WERI-Rb-1 (cell line): ENCODE measurements around the gene TMCC2.
A peak's percentile ranks its signal among the peaks of the same experiment; 100 is the strongest.

Experiments
- DNase-seq: peaks from one replicate; pipeline ENCODE4 v3.0.0-alpha.2; 2020
- H3K27ac ChIP-seq: fragments of 250-450 bp; sonication (Bioruptor Pico); 2 replicates; pipeline ENCODE4 v1.5.1; 2020; ENCODE audit warnings: mild to moderate bottlenecking, moderate library complexity
- H3K27me3 ChIP-seq: fragments of 250-450 bp; sonication (Bioruptor Pico); 2 replicates; pipeline ENCODE4 v1.5.1; 2021; ENCODE audit warnings: mild to moderate bottlenecking, low read depth, moderate library complexity; ENCODE audit not compliant: insufficient read depth, severe bottlenecking
- H3K36me3 ChIP-seq: fragments of 250-450 bp; sonication (Bioruptor Pico); 2 replicates; pipeline ENCODE4 v1.5.1; 2020; ENCODE audit warnings: mild to moderate bottlenecking, moderate library complexity
- H3K4me3 ChIP-seq: 2 replicates; pipeline ENCODE4 v1.5.1; 2011; ENCODE audit warnings: low read depth, mild to moderate bottlenecking, control low read depth, low read length
- H3K9me3 ChIP-seq: fragments of 250-450 bp; sonication (Bioruptor Pico); 2 replicates; pipeline ENCODE4 v1.5.1; 2021; ENCODE audit warnings: mild to moderate bottlenecking, moderate library complexity; ENCODE audit not compliant: severe bottlenecking
- TF ChIP-seq, protein P1 (sequence below): IDR thresholded peaks from 2 replicates; pipeline ENCODE4 v1.5.1; 2011; ENCODE audit warnings: low read depth, mild to moderate bottlenecking, control low read depth, inconsistent platforms, low read length

Gene TMCC2

DNA sequence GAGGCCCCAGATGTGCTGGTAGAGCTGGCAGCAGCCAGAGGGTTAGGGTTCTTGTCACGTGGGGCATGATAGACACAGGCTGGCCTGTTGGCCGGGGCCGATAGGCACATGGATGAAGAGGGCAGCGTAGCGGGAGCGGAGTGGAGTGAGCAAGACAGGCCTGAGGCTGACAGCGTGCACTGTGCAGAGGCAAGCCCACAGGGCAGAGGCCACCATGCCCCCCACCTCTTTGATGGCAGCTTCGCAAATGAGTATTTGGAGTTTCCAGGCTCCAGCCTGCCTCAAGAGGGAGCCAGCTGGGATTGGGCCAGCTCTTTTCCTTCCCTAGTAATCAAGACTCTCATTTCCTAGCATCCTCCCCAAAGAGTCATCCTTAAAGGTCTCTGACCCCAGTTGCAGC, 43.5 kb downstream of the TMCC2 start:
- DNase-seq: no peak
- Histone ChIP-seq H3K27ac (no peak overlapping the region), H3K36me3 (peaks cover 72% of the 10 kb centered on the region), H3K9me3 (no peaks in the 10 kb centered on the region), H3K27me3 (no peaks in the 10 kb centered on the region), H3K4me3 (no peak overlapping the region)
- TF ChIP-seq, protein P1, sequence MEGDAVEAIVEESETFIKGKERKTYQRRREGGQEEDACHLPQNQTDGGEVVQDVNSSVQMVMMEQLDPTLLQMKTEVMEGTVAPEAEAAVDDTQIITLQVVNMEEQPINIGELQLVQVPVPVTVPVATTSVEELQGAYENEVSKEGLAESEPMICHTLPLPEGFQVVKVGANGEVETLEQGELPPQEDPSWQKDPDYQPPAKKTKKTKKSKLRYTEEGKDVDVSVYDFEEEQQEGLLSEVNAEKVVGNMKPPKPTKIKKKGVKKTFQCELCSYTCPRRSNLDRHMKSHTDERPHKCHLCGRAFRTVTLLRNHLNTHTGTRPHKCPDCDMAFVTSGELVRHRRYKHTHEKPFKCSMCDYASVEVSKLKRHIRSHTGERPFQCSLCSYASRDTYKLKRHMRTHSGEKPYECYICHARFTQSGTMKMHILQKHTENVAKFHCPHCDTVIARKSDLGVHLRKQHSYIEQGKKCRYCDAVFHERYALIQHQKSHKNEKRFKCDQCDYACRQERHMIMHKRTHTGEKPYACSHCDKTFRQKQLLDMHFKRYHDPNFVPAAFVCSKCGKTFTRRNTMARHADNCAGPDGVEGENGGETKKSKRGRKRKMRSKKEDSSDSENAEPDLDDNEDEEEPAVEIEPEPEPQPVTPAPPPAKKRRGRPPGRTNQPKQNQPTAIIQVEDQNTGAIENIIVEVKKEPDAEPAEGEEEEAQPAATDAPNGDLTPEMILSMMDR: peak; percentile 53

DNA sequence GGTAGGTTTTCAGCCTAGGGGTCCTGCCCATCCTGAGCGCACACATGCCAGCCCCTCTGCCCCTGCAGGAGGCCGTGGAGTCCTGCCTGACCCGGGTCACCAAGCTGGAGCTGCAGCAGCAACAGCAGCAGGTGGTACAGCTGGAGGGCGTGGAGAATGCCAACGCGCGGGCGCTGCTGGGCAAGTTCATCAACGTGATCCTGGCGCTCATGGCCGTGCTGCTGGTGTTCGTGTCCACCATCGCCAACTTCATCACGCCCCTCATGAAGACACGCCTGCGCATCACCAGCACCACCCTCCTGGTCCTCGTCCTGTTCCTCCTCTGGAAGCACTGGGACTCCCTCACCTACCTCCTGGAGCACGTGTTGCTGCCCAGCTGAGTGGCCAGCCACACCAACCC, 44.0 kb downstream of the TMCC2 start:
- TF ChIP-seq, protein P1: no peak
- no peak for DNase-seq
- no peak overlapping the region for H3K4me3 ChIP-seq
- H3K27me3 ChIP-seq: no peaks in the 10 kb centered on the region
- H3K9me3 ChIP-seq: no peaks in the 10 kb centered on the region
- peaks cover 70% of the 10 kb centered on the region for H3K36me3 ChIP-seq
- no peak overlapping the region for H3K27ac ChIP-seq

DNA sequence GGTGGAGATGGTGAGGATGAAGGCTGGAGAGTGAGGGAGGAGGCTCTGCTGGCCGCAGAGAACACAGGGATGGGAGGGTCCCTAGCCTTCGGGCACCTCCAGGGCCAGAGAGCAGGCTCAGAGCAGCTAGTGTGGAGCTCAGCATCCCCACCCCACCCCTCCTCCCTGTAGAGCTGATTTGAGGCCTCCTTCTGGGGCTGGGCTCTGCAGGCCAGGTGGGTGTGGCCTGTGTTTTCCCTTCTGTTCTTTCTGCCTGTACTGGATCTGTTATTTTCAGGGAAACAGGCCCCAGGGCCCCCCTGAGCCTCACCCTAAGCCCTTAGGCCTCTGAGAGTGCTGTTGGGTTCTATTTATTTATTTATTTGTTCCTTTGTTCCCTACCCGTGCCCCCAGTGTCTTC, 44.8 kb downstream of the TMCC2 start:
- Histone ChIP-seq H3K27me3 (no peaks in the 10 kb centered on the region), H3K4me3 (no peak overlapping the region), H3K27ac (peak overlapping the region; percentile 4), H3K9me3 (no peaks in the 10 kb centered on the region), H3K36me3 (peaks cover 65% of the 10 kb centered on the region)
- peak; percentile 81 for DNase-seq
- TF ChIP-seq, protein P1: no peak

DNA sequence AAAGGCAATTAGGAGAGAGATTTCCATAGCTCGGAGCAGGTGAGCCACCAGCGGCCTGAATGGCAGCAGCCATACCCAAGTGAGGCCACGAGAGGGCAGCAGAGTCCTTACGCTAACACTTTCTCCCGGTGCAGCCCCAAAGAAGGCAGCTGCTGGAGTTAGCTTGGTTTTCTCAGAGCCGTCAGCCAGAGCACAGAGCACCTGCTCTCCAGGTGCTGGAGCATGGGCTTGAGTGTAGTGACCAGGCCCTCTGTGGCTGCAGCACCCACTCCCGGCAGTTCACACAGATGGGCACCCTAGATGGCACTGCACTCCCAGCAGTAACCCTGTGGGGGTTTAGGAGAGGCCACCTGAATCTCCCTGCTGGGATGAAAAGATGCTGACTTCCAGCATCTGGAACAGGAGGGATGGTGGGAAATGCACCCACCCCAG, 45.8 kb downstream of the TMCC2 start:
- Histone ChIP-seq H3K4me3 (no peak overlapping the region), H3K27me3 (no peaks in the 10 kb centered on the region), H3K36me3 (peaks cover 60% of the 10 kb centered on the region), H3K27ac (peak overlapping the region; percentile 4), H3K9me3 (no peaks in the 10 kb centered on the region)
- TF ChIP-seq, protein P1: peak; percentile 100
- peak; percentile 96 for DNase-seq

DNA sequence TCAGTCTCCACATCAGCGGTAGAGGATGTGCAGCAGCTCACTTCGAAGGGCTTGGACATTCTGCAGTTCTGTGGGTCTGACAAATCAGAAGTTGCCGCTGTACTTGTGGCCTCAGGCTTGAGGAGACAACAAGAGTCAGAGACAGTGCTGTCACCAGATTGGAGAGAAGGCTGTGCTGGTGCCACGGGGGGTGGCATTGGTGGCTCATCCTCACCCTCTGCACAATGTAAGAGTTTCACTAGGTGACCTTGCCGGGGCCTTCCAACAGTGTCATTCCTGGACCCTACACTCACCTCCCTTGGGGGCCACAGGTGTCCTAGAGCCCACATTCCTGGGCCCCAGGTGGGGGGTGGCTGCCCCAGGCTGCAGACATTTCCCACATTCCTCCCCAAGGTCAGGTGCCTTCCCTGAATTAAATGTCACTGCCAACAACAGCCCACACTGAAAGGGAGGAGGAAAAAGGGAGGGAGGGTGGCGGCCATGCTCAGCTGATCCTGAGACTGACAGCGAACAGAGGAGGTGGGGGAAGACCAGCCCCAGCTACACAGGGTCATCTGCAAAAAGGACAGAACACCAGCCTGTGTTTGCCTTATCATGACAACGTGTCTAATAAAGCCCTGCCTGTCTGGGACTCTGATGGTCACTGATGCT, 46.4 kb downstream of the TMCC2 start:
- DNase-seq: no peak
- H3K27ac ChIP-seq: no peak overlapping the region
- H3K27me3 ChIP-seq: no peaks in the 10 kb centered on the region
- no peaks in the 10 kb centered on the region for H3K9me3 ChIP-seq
- H3K36me3 ChIP-seq: peaks cover 54% of the 10 kb centered on the region
- TF ChIP-seq, protein P1: no peak
- H3K4me3 ChIP-seq: no peak overlapping the region

DNA sequence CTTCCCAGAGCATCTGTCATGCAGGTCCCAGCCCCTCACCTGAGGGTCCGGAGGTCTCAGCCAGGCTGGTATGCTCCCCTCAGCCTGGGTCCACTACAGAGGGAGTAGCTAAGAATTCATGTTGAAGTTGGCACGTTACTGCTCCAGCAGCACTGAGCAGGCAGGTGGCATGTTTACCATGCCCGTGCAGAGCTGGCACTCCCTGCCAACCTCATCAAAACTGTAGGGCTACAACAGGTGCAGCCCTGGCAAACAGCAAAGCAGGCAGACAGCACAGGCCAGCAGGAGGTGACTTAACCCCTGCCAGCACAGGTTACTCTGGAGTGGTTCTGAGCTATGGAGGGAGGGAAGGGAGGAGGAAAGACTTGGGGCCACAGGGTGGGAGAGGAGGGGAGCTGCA, 47.4 kb downstream of the TMCC2 start:
- Histone ChIP-seq H3K9me3 (no peaks in the 10 kb centered on the region), H3K36me3 (peaks cover 45% of the 10 kb centered on the region), H3K27ac (no peak overlapping the region), H3K4me3 (no peak overlapping the region), H3K27me3 (no peaks in the 10 kb centered on the region)
- TF ChIP-seq, protein P1: no peak
- no peak for DNase-seq
